K562 (cell line): ENCODE data around the gene SHLD2. TPM values are rescaled to one million over a fixed set of nuclear protein-coding genes. Genes with fewer than 3 reads are reported as not detected.
A peak's percentile ranks its signal among the peaks of the same experiment; 100 is the strongest.

Experiments
- ATAC-seq: fragments of 200-7000 bp; cut with Tn5 transposase; 3 replicates; pipeline ENCODE4 v1.9.1; 2020; ENCODE audit warnings: moderate library complexity
- BruUV-seq: library from RNA; stranded (reverse); fragments of 400-500 nt; replicated peaks from 2 replicates; lab custom pipeline; 2021; lab: Mats Ljungman, UMichigan
- CTCF ChIA-PET: fragments of 300-600 bp; formaldehyde crosslinking; extraction: SDS; loops from one replicate; lab custom pipeline; 2021; ENCODE audit warnings: low intra/inter-chr PET ratio; lab: Yijun Ruan, JAX
- POLR2A ChIA-PET: fragments of 300-600, 350-650 bp; sonication (Branson Sonifier 250); formaldehyde crosslinking; extraction: SDS; loops from one replicate; lab custom pipeline; 2021; ENCODE audit warnings: antibody characterized with exemption, inconsistent platforms; lab: Yijun Ruan, JAX
- DNase-seq, 4 experiments: peaks; one replicate each; pipeline versions ENCODE4 v3.0.0 to v3.0.0-alpha.2; 2011 to 2018; ENCODE audit warnings: low spot score in 3 of 4, mixed read lengths in 3 of 4; ENCODE audit errors: extremely low read depth in 1 of 4
- FAIRE-seq: peaks from 2 replicates; lab custom pipeline; 2011; peaks lifted over from hg19 to GRCh38; lab: Jason Lieb, UNC
- H2AFZ ChIP-seq: 2 replicates; pipeline ENCODE4 v1.6.0; 2011; ENCODE audit warnings: low read depth, low read length, control low read depth, inconsistent platforms
- H3K27ac ChIP-seq: fragments of 200-600 bp; 3 replicates; pipeline ENCODE4 v1.8.0; 2011; ENCODE audit warnings: low read depth, mild to moderate bottlenecking, control low read depth, inconsistent platforms, low read length, moderate library complexity, mixed read lengths; ENCODE audit errors: extremely low read depth
- H3K27me3 ChIP-seq, 2 experiments: fragments of 300-600 bp in 1 of 2; 2 replicates in 1 of 2; 3 replicates in 1 of 2; pipeline versions ENCODE4 v1.6.0 to v1.8.0; 2011; ENCODE audit warnings: inconsistent platforms in 2 of 2, low read length in 2 of 2, mild to moderate bottlenecking in 1 of 2, mixed read lengths in 1 of 2, moderate library complexity in 1 of 2; ENCODE audit not compliant: control insufficient read depth in 2 of 2, insufficient read depth in 2 of 2
- H3K36me3 ChIP-seq: fragments of 300-600 bp; 3 replicates; pipeline ENCODE4 v1.8.0; 2011; ENCODE audit warnings: mild to moderate bottlenecking, low read length, inconsistent platforms; ENCODE audit not compliant: control insufficient read depth, insufficient read depth
- H3K4me1 ChIP-seq, 2 experiments: fragments of 200-600 bp in 1 of 2; replicated peaks in 1 of 2; 2 replicates in 1 of 2; 3 replicates in 1 of 2; pipeline versions ENCODE4 v1.5.1 to v1.8.0; 2011; ENCODE audit warnings: inconsistent platforms in 2 of 2, low read length in 2 of 2, mild to moderate bottlenecking in 1 of 2, mixed read lengths in 1 of 2, moderate library complexity in 1 of 2; ENCODE audit not compliant: control insufficient read depth in 2 of 2, insufficient read depth in 2 of 2
- H3K4me2 ChIP-seq: 2 replicates; pipeline ENCODE4 v1.6.1; 2011; ENCODE audit warnings: low read length, control low read depth, inconsistent platforms, mixed read lengths; ENCODE audit not compliant: insufficient read depth
- H3K4me3 ChIP-seq: fragments of 200-600 bp; sonication (generic), shearing (Covaris generic); 2 replicates; pipeline ENCODE4 v1.5.1; 2016; ENCODE audit warnings: control low read depth, inconsistent platforms
- H3K79me2 ChIP-seq: fragments of 200-600 bp; 3 replicates; pipeline ENCODE4 v1.8.0; 2011; ENCODE audit warnings: low read length, inconsistent platforms; ENCODE audit not compliant: control insufficient read depth, insufficient read depth
- H3K9ac ChIP-seq, 2 experiments: 2 replicates each; pipeline versions ENCODE4 v1.6.0 to v1.6.1; 2011; ENCODE audit warnings: low read depth in 2 of 2, low read length in 2 of 2, control low read depth in 1 of 2, inconsistent platforms in 1 of 2, mild to moderate bottlenecking in 1 of 2, mixed read lengths in 1 of 2; ENCODE audit not compliant: insufficient read depth in 1 of 2
- H3K9me1 ChIP-seq: one replicate; pipeline ENCODE4 v1.6.0; 2011; ENCODE audit warnings: inconsistent platforms, mild to moderate bottlenecking, low read length, moderate library complexity; ENCODE audit not compliant: control insufficient read depth, insufficient read depth
- H3K9me3 ChIP-seq: replicated peaks from 2 replicates; pipeline ENCODE4 v1.5.1; 2011; ENCODE audit warnings: low read depth, low read length, inconsistent platforms; ENCODE audit not compliant: control insufficient read depth, insufficient read depth
- H4K20me1 ChIP-seq: replicated peaks from 2 replicates; pipeline ENCODE4 v1.6.1; 2011; ENCODE audit warnings: low read length, inconsistent platforms, mixed read lengths; ENCODE audit not compliant: control insufficient read depth, insufficient read depth
- ATF3 ChIP-seq, 2 experiments: fragments of 450-650 bp in 1 of 2; sonication (generic) in 1 of 2; formaldehyde crosslinking in 1 of 2; IDR thresholded peaks in 1 of 2; conservative IDR thresholded peaks in 1 of 2; 2 replicates each; pipeline versions ENCODE4 v1.6.1 to v1.8.1; 2016 to 2023; ENCODE audit warnings: mild to moderate bottlenecking in 2 of 2, moderate library complexity in 2 of 2, inconsistent platforms in 1 of 2, missing genetic modification reagents in 1 of 2
- CEBPB ChIP-seq: fragments of 450-650 bp; IDR thresholded peaks from 2 replicates; pipeline ENCODE4 v1.6.1; 2016; ENCODE audit warnings: missing genetic modification characterization, missing compliant biosample characterization
- EP400 ChIP-seq: fragments of 450-650 bp; IDR thresholded peaks from 2 replicates; pipeline ENCODE4 v1.6.1; 2017; ENCODE audit warnings: antibody characterized with exemption, mild to moderate bottlenecking, moderate library complexity
- KLF16 ChIP-seq: IDR thresholded peaks from 2 replicates; pipeline ENCODE4 v1.6.1; 2016; ENCODE audit warnings: antibody characterized with exemption
- KLF6 ChIP-seq: fragments of 250-450 bp; sonication (Bioruptor Pico); IDR thresholded peaks from 2 replicates; pipeline ENCODE4 v1.4.0; 2020; ENCODE audit warnings: mild to moderate bottlenecking, moderate library complexity, borderline replicate concordance
- NELFE ChIP-seq: IDR thresholded peaks from 2 replicates; pipeline ENCODE4 v1.6.1; 2011; ENCODE audit warnings: mild to moderate bottlenecking; ENCODE audit not compliant: insufficient read depth, insufficient read length
- PML ChIP-seq: IDR thresholded peaks from 2 replicates; pipeline ENCODE4 v1.6.1; 2012; ENCODE audit warnings: low read length, inconsistent platforms
- RFX5 ChIP-seq: IDR thresholded peaks from 2 replicates; pipeline ENCODE4 v1.6.1; 2011; ENCODE audit warnings: low read depth, mild to moderate bottlenecking, improper control_type of control experiment, low read length
- SMARCE1 ChIP-seq: fragments of 450-650 bp; IDR thresholded peaks from 2 replicates; pipeline ENCODE4 v1.7.1; 2016; ENCODE audit warnings: mild to moderate bottlenecking
- ZNF75A ChIP-seq: fragments of 450-650 bp; formaldehyde crosslinking; IDR thresholded peaks from 2 replicates; pipeline ENCODE4 v1.4.0; 2020; ENCODE audit warnings: mild to moderate bottlenecking
- WGBS: fragments of 100-300 bp; shearing (Covaris generic); methylation state at CpG from one replicate; pipeline ENCODE4 v1.1.6; 2016; ENCODE audit warnings: low coverage, mixed read lengths; ENCODE audit not compliant: insufficient coverage; ENCODE audit errors: missing lambda C conversion rate; 5-methylcytosine and 5-hydroxymethylcytosine counted together
- in situ Hi-C: fragments of 300-500 bp; cut with MboI; formaldehyde crosslinking; loops from 4 replicates; pipeline ENCODE4 v1.15.0; 2018; ENCODE audit warnings: inconsistent platforms, mixed read lengths
- intact Hi-C: fragments of 100-400 bp; cut with micrococcal nuclease; formaldehyde crosslinking; loops from 2 replicates; pipeline ENCODE4 v1.14.2; 2022
- polyA plus RNA-seq, 8 experiments: library from polyadenylated mRNA; depleted of rRNA in 4 of 8; stranded (reverse) in 5 of 8; unstranded in 3 of 8; fragments of >200 nt; fragmentation: Nextera tagmentation in 2 of 8; fragmentation: Illumina TruSeq in 1 of 8; extraction: Ambion mirVana in 2 of 8; extraction: Trizol in 1 of 8; gene quantifications; 2 replicates each; pipeline versions ENCODE4 v1.2.1 to v1.2.3, GENCODE V29; 2011 to 2014; ENCODE audit warnings: inconsistent platforms in 1 of 8, missing spikeins in 1 of 8
- total RNA-seq, 7 experiments: library from RNA; depleted of rRNA in 6 of 7; stranded (reverse); fragments of >200 nt in 6 of 7; fragmentation: Illumina TruSeq in 2 of 7; extraction: Trizol in 2 of 7; gene quantifications; 2 replicates each; pipeline versions ENCODE4 v1.2.1 to v1.2.3, GENCODE V29; 2011 to 2021; ENCODE audit warnings: low replicate concordance in 1 of 7

The SHLD2 gene
- total and polyA plus RNA-seq, 9 of the 15 experiments (the other 6 are each of a cell fraction or from before 2014, with no cell fraction given), result 21.6 to 51.2 (median 39.4) TPM

- TF ChIP-seq ZNF75A (CRISPR knock-in tag) (no peak), RFX5 (no peak)
These were observed 2.6 kb upstream of the SHLD2 start (continued) for GRCh38 chr10:87092376-87092860.

GRCh38 chr10:87092861-87093631 lies 2.0 kb upstream of the SHLD2 start:
- POLR2A ChIA-PET, result interaction anchor here (0.7 to 1.4 kb wide), 3 partner anchors 11 to 154 kb away, joined by 3 to 5 read pairs (median 3); no protein-coding TSS in a partner anchor
- WGBS, result 0% methylated on average over 9 of the region's 9 CpGs
- Histone ChIP-seq H3K4me3 (peak overlapping the region; percentile 68), H3K4me2 (peak overlapping the region; percentile 88), H3K79me2 (peaks cover 92% of the 10 kb centered on the region), H3K27me3 (no peaks in the 10 kb centered on the region), H3K9me3 (no peaks in the 10 kb centered on the region), H3K27ac (peak overlapping the region; percentile 94; the same call in 2 of the 3 replicates), H4K20me1 (peaks cover 4% of the 10 kb centered on the region; the same call in 1 of the 2 replicates), H3K36me3 (peaks cover 34% of the 10 kb centered on the region; the same call in 2 of the 3 replicates), H3K9ac (peak overlapping the region; percentile 53 to 75; a peak in 3 of 4 replicates), H2AFZ (no peak overlapping the region), H3K9me1 (no peaks in the 10 kb centered on the region), H3K4me1 (peaks cover 6 to 14% of the 10 kb centered on the region in 2 experiments)
- CTCF ChIA-PET, result no interaction called here
- intact Hi-C loops, result no loop called here
- in situ Hi-C loops, result no loop called here
- FAIRE-seq (peak; percentile 83), DNase-seq (peak in 3 of 4 experiments; percentile 10 to 66 (median 17)), ATAC-seq (no peak; the same call in 1 of the 3 replicates)
- BruUV-seq, result no TSS peak
- 0 out of 2 replicates have a peak, but pooled peaks have one; percentile 13 for TF ChIP-seq EP400
- peak; percentile 70 for TF ChIP-seq CEBPB (tag)
- TF ChIP-seq KLF16, result peak; percentile 72
- TF ChIP-seq ATF3 (IDR thresholded peaks at IDR 0.05), result peak; percentile 79
- TF ChIP-seq ATF3 (CRISPR knock-in tag; conservative IDR thresholded peaks at IDR 0.05), result no peak
- TF ChIP-seq NELFE, result no peak
- 0 out of 2 replicates have a peak, but pooled peaks have one; percentile 17 for TF ChIP-seq PML
- no peak for TF ChIP-seq KLF6 (CRISPR knock-in tag)
- TF ChIP-seq SMARCE1, result no peak
